ENCODE data around the gene GAA. TPM values are rescaled to one million over a fixed set of nuclear protein-coding genes. Genes with fewer than 3 reads are reported as not detected.

The GAA gene
- total RNA-seq, 1 experiment from 2014 or later, result 36.1 TPM

GRCh38 chr17:80160536-80160935 lies 59.2 kb downstream of the GAA start:
- CTCF ChIA-PET, result interaction anchor here (0.6 kb wide), 1 partner anchor 46 kb away, joined by 9 read pairs; no protein-coding TSS in a partner anchor
- in situ Hi-C loops (cut with HindIII; ENCODE audit: low pct_unique_long_range_greater_than_20kb, low sequenced_read_pairs), result no loop called here
- Histone ChIP-seq H3K4me1 (ENCODE audit: control insufficient read depth, insufficient read depth, low read length) (no peaks in the 10 kb centered on the region), H3K27ac (ENCODE audit: low read length) (no peak overlapping the region), H3K36me3 (ENCODE audit: control insufficient read depth, insufficient read depth, low read length) (no peaks in the 10 kb centered on the region), H3K4me3 (ENCODE audit: low read depth in 2 of 2, low read length in 2 of 2) (no peak overlapping the region), H3K27me3 (ENCODE audit: control insufficient read depth, insufficient read depth, low read length) (no peaks in the 10 kb centered on the region), H3K9me3 (ENCODE audit: control insufficient read depth, insufficient read depth, low read depth, low read length) (peaks cover 8% of the 10 kb centered on the region; the same call in 1 of the 2 replicates)
- POLR2A ChIA-PET, result interaction anchor here (0.6 kb wide), 1 partner anchor 711 kb away, joined by 3 read pairs; no protein-coding TSS in a partner anchor
- intact Hi-C loops (cut with micrococcal nuclease; ENCODE audit: unreplicated experiment), result no loop called here
- DNase-seq (ENCODE audit: low read depth, low spot score) (no peak), ATAC-seq (peak; percentile 46)
- TF ChIP-seq SIN3A (IDR thresholded peaks at IDR 0.05; ENCODE audit: borderline replicate concordance, insufficient read depth, low read depth, low read length) (no peak), CTCF (IDR thresholded peaks at IDR 0.05) (no peak), POLR2AphosphoS5 (IDR thresholded peaks at IDR 0.05; ENCODE audit: low read depth, low read length) (no peak), REST (IDR thresholded peaks at IDR 0.05; ENCODE audit: insufficient read depth in 1 of 2, low read depth in 2 of 2, low read length in 1 of 2) (no peak), TCF7L2 (IDR thresholded peaks at IDR 0.05; ENCODE audit: low read depth, low read length) (no peak)
- BruUV-seq (replicated peaks), result no TSS peak

- intact Hi-C loops (cut with micrococcal nuclease; ENCODE audit: unreplicated experiment) (no loop called here), in situ Hi-C loops (cut with HindIII; ENCODE audit: low pct_unique_long_range_greater_than_20kb, low sequenced_read_pairs) (no loop called here)
- H3K27me3 ChIP-seq (ENCODE audit: control insufficient read depth, insufficient read depth, low read length), result no peaks in the 10 kb centered on the region
- no peaks in the 10 kb centered on the region for H3K9me3 ChIP-seq (ENCODE audit: control insufficient read depth, insufficient read depth, low read depth, low read length)
- BruUV-seq (replicated peaks), result no TSS peak
- ChIA-PET POLR2A (no interaction called here), CTCF (no interaction called here)
- H3K36me3 ChIP-seq (ENCODE audit: control insufficient read depth, insufficient read depth, low read length), result no peaks in the 10 kb centered on the region
- no peak overlapping the region for H3K4me3 ChIP-seq (ENCODE audit: low read depth in 2 of 2, low read length in 2 of 2)
- H3K4me1 ChIP-seq (ENCODE audit: control insufficient read depth, insufficient read depth, low read length), result no peaks in the 10 kb centered on the region
- no peak overlapping the region for H3K27ac ChIP-seq (ENCODE audit: low read length)
- ATAC-seq, result no peak
- no peak for TF ChIP-seq SIN3A (IDR thresholded peaks at IDR 0.05; ENCODE audit: borderline replicate concordance, insufficient read depth, low read depth, low read length)
- TF ChIP-seq POLR2AphosphoS5 (IDR thresholded peaks at IDR 0.05; ENCODE audit: low read depth, low read length), result no peak
- TF ChIP-seq TCF7L2 (IDR thresholded peaks at IDR 0.05; ENCODE audit: low read depth, low read length), result no peak
- no peak for TF ChIP-seq CTCF (IDR thresholded peaks at IDR 0.05)
- TF ChIP-seq REST (IDR thresholded peaks at IDR 0.05; ENCODE audit: insufficient read depth in 1 of 2, low read depth in 2 of 2, low read length in 1 of 2), result no peak
- no peak for DNase-seq (ENCODE audit: low read depth, low spot score)
Measured at GRCh38 chr17:80163336-80163735, 62.0 kb downstream of the GAA start.

Measured in Panc1 (cell line).